ENCODE data around the gene GALNT3. TPM values are rescaled to one million over a fixed set of nuclear protein-coding genes. Genes with fewer than 3 reads are reported as not detected.

The GALNT3 gene
- total and polyA plus RNA-seq, 9 of the 15 experiments (the other 6 are each of a cell fraction or from before 2014, with no cell fraction given), result 0.03 to 0.29 (median 0.06) TPM; not detected in 6

- no peak overlapping the region for H3K27ac ChIP-seq (ENCODE audit: extremely low read depth, low read depth, low read length)
- H3K36me3 ChIP-seq (ENCODE audit: control insufficient read depth, insufficient read depth, low read length), result no peaks in the 10 kb centered on the region
- intact Hi-C loops (cut with micrococcal nuclease) (no loop called here), in situ Hi-C loops (cut with MboI) (no loop called here)
- WGBS (ENCODE audit: insufficient coverage, low coverage, missing lambda C conversion rate), result 0% methylated on average over 1 of the region's 1 CpG
- BruUV-seq (replicated peaks), result no TSS peak
- H3K4me1 ChIP-seq (replicated peaks in 1 of 2; ENCODE audit: control insufficient read depth in 2 of 2, insufficient read depth in 2 of 2, low read length in 2 of 2), result no peaks in the 10 kb centered on the region
- DNase-seq (ENCODE audit: extremely low read depth in 1 of 4, low spot score in 3 of 4) (no peak), ATAC-seq (no peak), FAIRE-seq (no peak)
- H3K4me3 ChIP-seq, result no peak overlapping the region
- CTCF ChIA-PET (ENCODE audit: low intra/inter-chr PET ratio), result no interaction called here
- TF ChIP-seq MCM7 (IDR thresholded peaks at IDR 0.05), result no peak
- TF ChIP-seq, protein P1, sequence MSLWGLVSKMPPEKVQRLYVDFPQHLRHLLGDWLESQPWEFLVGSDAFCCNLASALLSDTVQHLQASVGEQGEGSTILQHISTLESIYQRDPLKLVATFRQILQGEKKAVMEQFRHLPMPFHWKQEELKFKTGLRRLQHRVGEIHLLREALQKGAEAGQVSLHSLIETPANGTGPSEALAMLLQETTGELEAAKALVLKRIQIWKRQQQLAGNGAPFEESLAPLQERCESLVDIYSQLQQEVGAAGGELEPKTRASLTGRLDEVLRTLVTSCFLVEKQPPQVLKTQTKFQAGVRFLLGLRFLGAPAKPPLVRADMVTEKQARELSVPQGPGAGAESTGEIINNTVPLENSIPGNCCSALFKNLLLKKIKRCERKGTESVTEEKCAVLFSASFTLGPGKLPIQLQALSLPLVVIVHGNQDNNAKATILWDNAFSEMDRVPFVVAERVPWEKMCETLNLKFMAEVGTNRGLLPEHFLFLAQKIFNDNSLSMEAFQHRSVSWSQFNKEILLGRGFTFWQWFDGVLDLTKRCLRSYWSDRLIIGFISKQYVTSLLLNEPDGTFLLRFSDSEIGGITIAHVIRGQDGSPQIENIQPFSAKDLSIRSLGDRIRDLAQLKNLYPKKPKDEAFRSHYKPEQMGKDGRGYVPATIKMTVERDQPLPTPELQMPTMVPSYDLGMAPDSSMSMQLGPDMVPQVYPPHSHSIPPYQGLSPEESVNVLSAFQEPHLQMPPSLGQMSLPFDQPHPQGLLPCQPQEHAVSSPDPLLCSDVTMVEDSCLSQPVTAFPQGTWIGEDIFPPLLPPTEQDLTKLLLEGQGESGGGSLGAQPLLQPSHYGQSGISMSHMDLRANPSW (CRISPR knock-in tag; IDR thresholded peaks at IDR 0.05), result no peak
- no peak for TF ChIP-seq ELF4 (CRISPR knock-in tag; IDR thresholded peaks at IDR 0.05)
- TF ChIP-seq CREB3 (tag; conservative IDR thresholded peaks at IDR 0.05; ENCODE audit: low read depth), result no peak
- TF ChIP-seq, protein P2, sequence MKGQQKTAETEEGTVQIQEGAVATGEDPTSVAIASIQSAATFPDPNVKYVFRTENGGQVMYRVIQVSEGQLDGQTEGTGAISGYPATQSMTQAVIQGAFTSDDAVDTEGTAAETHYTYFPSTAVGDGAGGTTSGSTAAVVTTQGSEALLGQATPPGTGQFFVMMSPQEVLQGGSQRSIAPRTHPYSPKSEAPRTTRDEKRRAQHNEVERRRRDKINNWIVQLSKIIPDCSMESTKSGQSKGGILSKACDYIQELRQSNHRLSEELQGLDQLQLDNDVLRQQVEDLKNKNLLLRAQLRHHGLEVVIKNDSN (CRISPR knock-in tag; IDR thresholded peaks at IDR 0.05), result no peak
- H3K79me2 ChIP-seq (ENCODE audit: control insufficient read depth, insufficient read depth, low read length), result no peaks in the 10 kb centered on the region
- H3K9me3 ChIP-seq (replicated peaks; ENCODE audit: control insufficient read depth, insufficient read depth, low read depth, low read length), result no peaks in the 10 kb centered on the region
- H4K20me1 ChIP-seq (replicated peaks; ENCODE audit: control insufficient read depth, insufficient read depth, low read length), result no peaks in the 10 kb centered on the region
- no peak overlapping the region for H3K9ac ChIP-seq (ENCODE audit: insufficient read depth in 1 of 2, low read depth in 2 of 2, low read length in 2 of 2)
- no peak overlapping the region for H3K4me2 ChIP-seq (ENCODE audit: insufficient read depth, low read length)
- no peaks in the 10 kb centered on the region for H3K9me1 ChIP-seq (ENCODE audit: control insufficient read depth, insufficient read depth, low read length)
- no peaks in the 10 kb centered on the region for H3K27me3 ChIP-seq (ENCODE audit: control insufficient read depth in 2 of 2, insufficient read depth in 2 of 2, low read length in 2 of 2)
- H2AFZ ChIP-seq (ENCODE audit: low read depth, low read length), result no peak overlapping the region
- POLR2A ChIA-PET, result interaction anchor here (1.2 kb wide), 1 partner anchor 23 kb away, joined by 4 read pairs; no protein-coding TSS in a partner anchor
Observed at GRCh38 chr2:165811592-165812370, 17.7 kb upstream of the GALNT3 start.
